Stimulated activated CD8-positive, alpha-beta memory T cell treated with anti-CD3 and anti-CD28 coated beads, Interleukin-7, amount 100 ng/mL, for 1 hour (primary cell): ENCODE results near the gene PIAS3.
"Not testable (repeated sequence)": the region's sequence is repeated elsewhere in the genome, so short reads cannot be mapped to it uniquely, and the experiment has no call there.

Source experiments
- DNase-seq, 2 donors: peaks; one replicate each; pipeline ENCODE4 v3.0.0-alpha.2; 2020; ENCODE audit warnings: low read depth in 2 of 2

PIAS3 gene

GRCh38 chr1:145823565-145824498 lies 35.0 kb downstream of the PIAS3 start, which contains the start of the genes POLR3C and RNF115:
Gene POLR3C (plus strand): TSS chr1:145824200. CDS start chr1:145825777, 1,577 bp downstream.
Gene RNF115 (minus strand): TSS chr1:145824095. CDS start chr1:145823873, 222 bp downstream.
- DNase-seq, result peak; percentile 71 to 72

DNA sequence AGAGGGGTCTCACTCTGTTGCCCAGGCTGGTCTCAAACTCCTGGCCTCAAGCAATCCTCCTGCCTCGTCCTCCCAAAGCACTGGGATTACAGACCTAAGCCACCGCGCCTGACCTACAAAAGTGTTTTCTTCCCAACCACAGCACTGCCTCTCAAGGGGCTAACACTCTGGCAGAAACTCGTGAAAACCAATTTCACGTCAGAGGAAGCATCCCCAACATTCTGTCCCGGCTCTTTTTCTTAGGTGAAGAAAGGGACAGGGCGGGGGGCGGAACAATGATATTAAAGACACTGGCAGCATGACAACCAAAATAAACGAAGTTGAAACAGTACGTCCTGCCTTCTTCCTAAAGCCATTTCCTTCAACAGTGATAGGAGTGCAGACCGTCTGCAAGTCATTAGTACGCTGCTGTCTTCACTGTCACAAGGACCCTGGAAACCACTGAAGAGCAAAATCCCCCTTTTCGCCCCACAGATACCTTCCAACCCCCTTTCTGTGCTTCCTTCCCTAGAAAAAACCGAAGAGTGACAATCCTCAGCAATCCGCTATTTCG lies 36.0 kb downstream of the PIAS3 start:
- not testable (repeated sequence) for DNase-seq

- not testable (repeated sequence) for DNase-seq
Observed at GRCh38 chr1:145818095-145818494, 40.8 kb downstream of the PIAS3 start.

DNA sequence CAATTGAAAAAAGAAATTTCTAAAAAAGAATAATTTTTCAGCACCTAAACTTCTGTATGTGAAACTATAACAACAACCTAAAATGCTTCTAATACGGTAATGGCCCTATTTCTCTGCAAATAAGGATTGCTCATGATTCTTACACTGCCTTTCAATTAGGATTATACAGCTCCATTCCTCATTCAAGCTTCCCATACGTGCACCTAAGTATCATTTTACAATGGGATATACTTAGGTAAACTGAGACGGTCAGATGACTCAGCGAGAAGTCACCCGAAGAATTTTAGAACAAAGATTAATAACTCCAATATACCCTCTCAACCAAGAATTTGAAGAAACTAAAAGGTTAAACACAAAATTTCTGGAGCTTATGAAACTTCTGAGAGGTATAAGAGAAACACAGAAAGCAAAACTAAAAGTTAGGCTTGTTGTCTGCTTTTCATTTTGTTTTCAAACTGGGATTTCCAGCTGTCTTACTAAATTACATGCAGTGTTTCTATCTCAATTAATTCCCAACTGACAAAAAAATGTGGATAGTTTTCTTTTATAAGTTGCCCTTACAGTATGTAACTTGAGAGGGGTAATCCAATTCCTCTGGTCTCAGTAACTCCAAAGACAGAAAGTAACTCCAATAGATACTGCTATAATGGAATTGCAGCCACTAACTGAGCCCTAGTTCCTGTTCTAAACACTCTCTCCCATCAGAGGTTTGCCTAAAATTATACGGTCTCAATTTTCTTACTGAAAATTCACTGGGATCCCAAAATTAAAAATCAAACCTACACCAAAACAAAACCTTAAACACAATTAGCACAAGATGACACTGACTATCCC lies 45.7 kb downstream of the PIAS3 start:
- not testable (repeated sequence) for DNase-seq

DNA sequence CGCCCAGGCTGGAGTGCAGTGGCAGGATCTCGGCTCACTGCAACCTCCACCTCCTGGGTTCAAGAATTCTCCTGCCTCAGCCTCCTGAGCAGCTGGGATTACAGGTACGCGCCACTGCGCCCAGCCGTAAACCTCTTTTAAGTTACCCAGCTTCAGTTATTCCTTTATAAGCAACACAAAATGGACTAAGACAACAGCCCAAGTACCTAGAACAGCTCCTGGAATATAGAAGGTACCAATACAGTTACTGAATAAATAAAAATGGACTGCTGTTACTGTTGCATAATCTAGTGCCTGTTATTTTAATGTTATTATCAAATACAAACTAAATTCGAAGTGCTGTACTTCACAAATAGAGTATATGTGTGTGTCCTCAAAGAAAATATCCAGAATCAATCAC lies 52.0 kb downstream of the PIAS3 start:
- no peak for DNase-seq

- DNase-seq, result no peak
Observed at GRCh38 chr1:145806408-145806807, 52.5 kb downstream of the PIAS3 start.

DNA sequence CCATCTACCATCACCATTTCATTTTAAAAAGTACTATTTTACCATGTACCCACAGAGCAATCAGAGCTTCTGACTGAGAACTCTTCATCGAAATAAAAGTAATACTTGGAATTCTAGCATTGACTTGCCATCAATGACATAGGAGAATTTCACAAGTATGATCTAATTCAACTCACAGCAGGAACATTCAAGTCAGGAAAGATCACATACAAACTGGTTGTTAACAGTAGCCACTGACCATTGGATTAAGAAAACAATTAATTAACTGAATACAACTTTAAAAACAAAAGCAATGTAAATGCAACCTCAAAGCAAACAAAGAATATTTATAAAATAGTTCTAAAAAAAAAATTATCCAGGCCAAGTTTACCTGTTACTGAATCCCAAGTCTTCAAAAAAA lies 53.8 kb downstream of the PIAS3 start:
- no peak for DNase-seq

GRCh38 chr1:145804235-145805045 lies 54.4 kb downstream of the PIAS3 start:
- DNase-seq, result no peak

GRCh38 chr1:145799806-145800205 lies 59.1 kb downstream of the PIAS3 start:
- DNase-seq, result no peak
